ENCODE measurements around the gene LCTL. TPM values are rescaled to one million over a fixed set of nuclear protein-coding genes. Genes with fewer than 3 reads are reported as not detected.
A peak's percentile ranks its signal among the peaks of the same experiment; 100 is the strongest.

LCTL gene
- total RNA-seq (2014; rRNA removed; shearing (Covaris generic); ENCODE audit: low replicate concordance), result not detected in 2 replicates

- Histone ChIP-seq H4K20me1 (ENCODE audit: insufficient read depth, low read depth, low read length) (no peaks in the 10 kb centered on the region), H3K27me3 (ENCODE audit: low read length) (no peaks in the 10 kb centered on the region), H3K9me2 (replicated peaks; ENCODE audit: insufficient read depth, low read length) (no peaks in the 10 kb centered on the region), H3K4me2 (ENCODE audit: low read depth, low read length, poor library complexity, severe bottlenecking) (no peak within 1 kb of the TSS), H3K4me1 (ENCODE audit: low read length) (peaks cover 3% of the 10 kb centered on the region; the same call in 1 of the 2 replicates), H3K9ac (ENCODE audit: low read length) (no peak within 1 kb of the TSS), H3K79me2 (ENCODE audit: low read length) (no peaks in the 10 kb centered on the region), H3K36me3 (ENCODE audit: insufficient read depth, low read length) (no peaks in the 10 kb centered on the region), H2AFZ (ENCODE audit: low read length) (0 out of 2 replicates have a peak within 1 kb of the TSS, but pooled peaks have one; percentile 50), H3K9me3 (ENCODE audit: low read length) (no peaks in the 10 kb centered on the region), H3K4me3 (ENCODE audit: low read length) (no peak within 1 kb of the TSS), H3K27ac (ENCODE audit: low read length) (no peak within 1 kb of the TSS)
- no peak for DNase-seq
Observed at GRCh38 chr15:66565741-66566144, at the start of gene LCTL. LCTL (minus strand) TSS chr15:66565998; CDS start chr15:66565365, 633 bp downstream.

- DNase-seq, result no peak
- Histone ChIP-seq H3K4me3 (ENCODE audit: low read length) (no peak overlapping the region), H3K4me1 (ENCODE audit: low read length) (no peaks in the 10 kb centered on the region), H3K9me3 (ENCODE audit: low read length) (no peaks in the 10 kb centered on the region), H3K27ac (ENCODE audit: low read length) (no peak overlapping the region), H3K79me2 (ENCODE audit: low read length) (no peaks in the 10 kb centered on the region), H3K9me2 (replicated peaks; ENCODE audit: insufficient read depth, low read length) (no peaks in the 10 kb centered on the region), H3K36me3 (ENCODE audit: insufficient read depth, low read length) (no peaks in the 10 kb centered on the region), H3K9ac (ENCODE audit: low read length) (no peak overlapping the region), H3K4me2 (ENCODE audit: low read depth, low read length, poor library complexity, severe bottlenecking) (no peak overlapping the region), H4K20me1 (ENCODE audit: insufficient read depth, low read depth, low read length) (no peaks in the 10 kb centered on the region), H2AFZ (ENCODE audit: low read length) (no peak overlapping the region), H3K27me3 (ENCODE audit: low read length) (no peaks in the 10 kb centered on the region)
Observed at GRCh38 chr15:66614951-66615760, 49.4 kb upstream of the LCTL start.

GRCh38 chr15:66614456-66614855 lies 48.7 kb upstream of the LCTL start:
- Histone ChIP-seq H3K9me2 (replicated peaks; ENCODE audit: insufficient read depth, low read length) (no peaks in the 10 kb centered on the region), H3K4me2 (ENCODE audit: low read depth, low read length, poor library complexity, severe bottlenecking) (no peak overlapping the region), H2AFZ (ENCODE audit: low read length) (no peak overlapping the region), H3K4me3 (ENCODE audit: low read length) (no peak overlapping the region), H3K27ac (ENCODE audit: low read length) (no peak overlapping the region), H4K20me1 (ENCODE audit: insufficient read depth, low read depth, low read length) (no peaks in the 10 kb centered on the region), H3K36me3 (ENCODE audit: insufficient read depth, low read length) (no peaks in the 10 kb centered on the region), H3K9ac (ENCODE audit: low read length) (no peak overlapping the region), H3K4me1 (ENCODE audit: low read length) (no peaks in the 10 kb centered on the region), H3K9me3 (ENCODE audit: low read length) (no peaks in the 10 kb centered on the region), H3K79me2 (ENCODE audit: low read length) (no peaks in the 10 kb centered on the region), H3K27me3 (ENCODE audit: low read length) (no peaks in the 10 kb centered on the region)
- no peak for DNase-seq

GRCh38 chr15:66613743-66614142 lies 47.9 kb upstream of the LCTL start:
- no peak overlapping the region for H3K4me3 ChIP-seq (ENCODE audit: low read length)
- no peak overlapping the region for H3K9ac ChIP-seq (ENCODE audit: low read length)
- H3K4me1 ChIP-seq (ENCODE audit: low read length), result no peaks in the 10 kb centered on the region
- H3K36me3 ChIP-seq (ENCODE audit: insufficient read depth, low read length), result no peaks in the 10 kb centered on the region
- H3K9me2 ChIP-seq (replicated peaks; ENCODE audit: insufficient read depth, low read length), result no peaks in the 10 kb centered on the region
- H3K79me2 ChIP-seq (ENCODE audit: low read length), result no peaks in the 10 kb centered on the region
- no peak overlapping the region for H2AFZ ChIP-seq (ENCODE audit: low read length)
- no peak overlapping the region for H3K4me2 ChIP-seq (ENCODE audit: low read depth, low read length, poor library complexity, severe bottlenecking)
- no peaks in the 10 kb centered on the region for H4K20me1 ChIP-seq (ENCODE audit: insufficient read depth, low read depth, low read length)
- no peaks in the 10 kb centered on the region for H3K9me3 ChIP-seq (ENCODE audit: low read length)
- no peak overlapping the region for H3K27ac ChIP-seq (ENCODE audit: low read length)
- H3K27me3 ChIP-seq (ENCODE audit: low read length), result no peaks in the 10 kb centered on the region
- no peak for DNase-seq

GRCh38 chr15:66611257-66612053 lies 45.7 kb upstream of the LCTL start:
- no peaks in the 10 kb centered on the region for H3K79me2 ChIP-seq (ENCODE audit: low read length)
- H3K9ac ChIP-seq (ENCODE audit: low read length), result no peak overlapping the region
- no peak for DNase-seq
- no peak overlapping the region for H3K4me3 ChIP-seq (ENCODE audit: low read length)
- no peaks in the 10 kb centered on the region for H3K27me3 ChIP-seq (ENCODE audit: low read length)
- H3K9me3 ChIP-seq (ENCODE audit: low read length), result no peaks in the 10 kb centered on the region
- H2AFZ ChIP-seq (ENCODE audit: low read length), result no peak overlapping the region
- H4K20me1 ChIP-seq (ENCODE audit: insufficient read depth, low read depth, low read length), result no peaks in the 10 kb centered on the region
- H3K4me1 ChIP-seq (ENCODE audit: low read length), result no peaks in the 10 kb centered on the region
- no peak overlapping the region for H3K27ac ChIP-seq (ENCODE audit: low read length)
- H3K36me3 ChIP-seq (ENCODE audit: insufficient read depth, low read length), result no peaks in the 10 kb centered on the region
- H3K4me2 ChIP-seq (ENCODE audit: low read depth, low read length, poor library complexity, severe bottlenecking), result no peak overlapping the region
- no peaks in the 10 kb centered on the region for H3K9me2 ChIP-seq (replicated peaks; ENCODE audit: insufficient read depth, low read length)

GRCh38 chr15:66609876-66610275 lies 44.1 kb upstream of the LCTL start:
- no peak overlapping the region for H3K9ac ChIP-seq (ENCODE audit: low read length)
- no peak overlapping the region for H2AFZ ChIP-seq (ENCODE audit: low read length)
- H3K4me2 ChIP-seq (ENCODE audit: low read depth, low read length, poor library complexity, severe bottlenecking), result no peak overlapping the region
- H3K4me3 ChIP-seq (ENCODE audit: low read length), result no peak overlapping the region
- no peaks in the 10 kb centered on the region for H3K36me3 ChIP-seq (ENCODE audit: insufficient read depth, low read length)
- no peaks in the 10 kb centered on the region for H3K9me3 ChIP-seq (ENCODE audit: low read length)
- H3K27ac ChIP-seq (ENCODE audit: low read length), result no peak overlapping the region
- H3K27me3 ChIP-seq (ENCODE audit: low read length), result no peaks in the 10 kb centered on the region
- no peaks in the 10 kb centered on the region for H4K20me1 ChIP-seq (ENCODE audit: insufficient read depth, low read depth, low read length)
- no peaks in the 10 kb centered on the region for H3K9me2 ChIP-seq (replicated peaks; ENCODE audit: insufficient read depth, low read length)
- no peaks in the 10 kb centered on the region for H3K79me2 ChIP-seq (ENCODE audit: low read length)
- H3K4me1 ChIP-seq (ENCODE audit: low read length), result no peaks in the 10 kb centered on the region
- no peak for DNase-seq

- H3K4me2 ChIP-seq (ENCODE audit: low read depth, low read length, poor library complexity, severe bottlenecking), result no peak overlapping the region
- no peak overlapping the region for H3K9ac ChIP-seq (ENCODE audit: low read length)
- no peaks in the 10 kb centered on the region for H3K9me3 ChIP-seq (ENCODE audit: low read length)
- no peak for DNase-seq
- no peaks in the 10 kb centered on the region for H4K20me1 ChIP-seq (ENCODE audit: insufficient read depth, low read depth, low read length)
- no peaks in the 10 kb centered on the region for H3K4me1 ChIP-seq (ENCODE audit: low read length)
- H3K27me3 ChIP-seq (ENCODE audit: low read length), result no peaks in the 10 kb centered on the region
- H2AFZ ChIP-seq (ENCODE audit: low read length), result no peak overlapping the region
- no peaks in the 10 kb centered on the region for H3K79me2 ChIP-seq (ENCODE audit: low read length)
- H3K36me3 ChIP-seq (ENCODE audit: insufficient read depth, low read length), result no peaks in the 10 kb centered on the region
- H3K27ac ChIP-seq (ENCODE audit: low read length), result no peak overlapping the region
- H3K9me2 ChIP-seq (replicated peaks; ENCODE audit: insufficient read depth, low read length), result no peaks in the 10 kb centered on the region
- H3K4me3 ChIP-seq (ENCODE audit: low read length), result no peak overlapping the region
Observed at GRCh38 chr15:66608881-66609280, 43.1 kb upstream of the LCTL start.

GRCh38 chr15:66608159-66608558 lies 42.4 kb upstream of the LCTL start:
- DNase-seq, result no peak
- Histone ChIP-seq H4K20me1 (ENCODE audit: insufficient read depth, low read depth, low read length) (no peaks in the 10 kb centered on the region), H3K4me2 (ENCODE audit: low read depth, low read length, poor library complexity, severe bottlenecking) (no peak overlapping the region), H3K9ac (ENCODE audit: low read length) (no peak overlapping the region), H3K4me3 (ENCODE audit: low read length) (no peak overlapping the region), H2AFZ (ENCODE audit: low read length) (no peak overlapping the region), H3K9me2 (replicated peaks; ENCODE audit: insufficient read depth, low read length) (no peaks in the 10 kb centered on the region), H3K79me2 (ENCODE audit: low read length) (no peaks in the 10 kb centered on the region), H3K36me3 (ENCODE audit: insufficient read depth, low read length) (no peaks in the 10 kb centered on the region), H3K27ac (ENCODE audit: low read length) (no peak overlapping the region), H3K4me1 (ENCODE audit: low read length) (no peaks in the 10 kb centered on the region), H3K9me3 (ENCODE audit: low read length) (no peaks in the 10 kb centered on the region), H3K27me3 (ENCODE audit: low read length) (no peaks in the 10 kb centered on the region)

Data from Karpas-422 (cell line).